Uterus (tissue), 4 donors: ENCODE data around the gene USP11. TPM values are rescaled to one million over a fixed set of nuclear protein-coding genes. Genes with fewer than 3 reads are reported as not detected.

Experiments
- DNase-seq, 2 donors: peaks; one replicate each; pipeline ENCODE4 v3.0.0-alpha.2; 2019 to 2020
- H3K27ac ChIP-seq, 2 donors: fragments of 200-600 bp; sonication (generic); 1 replicate in 1 of 2; 2 replicates in 1 of 2; pipeline ENCODE4 v1.5.1; 2016 to 2018
- H3K27me3 ChIP-seq, 2 donors: fragments of 200-600 bp; sonication (generic); one replicate each; pipeline ENCODE4 v1.5.1; 2018 to 2019; ENCODE audit warnings: control low read depth in 1 of 2
- H3K36me3 ChIP-seq, 2 donors: fragments of 200-600 bp; sonication (generic); one replicate each; pipeline ENCODE4 v1.5.1; 2019; ENCODE audit warnings: control low read depth in 1 of 2
- H3K4me1 ChIP-seq, 2 donors: fragments of 200-600 bp; sonication (generic); one replicate each; pipeline ENCODE4 v1.5.1; 2018 to 2019; ENCODE audit warnings: control low read depth in 1 of 2
- H3K4me3 ChIP-seq, 2 donors: fragments of 200-600 bp; sonication (generic); 1 replicate in 1 of 2; 2 replicates in 1 of 2; pipeline ENCODE4 v1.5.1; 2018 to 2019; ENCODE audit warnings: mild to moderate bottlenecking in 1 of 2
- H3K9me3 ChIP-seq, 2 donors: fragments of 200-600 bp; sonication (generic); one replicate each; pipeline ENCODE4 v1.5.1; 2019; ENCODE audit warnings: control low read depth in 1 of 2
- POLR2A ChIP-seq, 2 donors: fragments of 450-650 bp; IDR thresholded peaks; one replicate each; pipeline ENCODE4 v1.6.1; 2016; ENCODE audit warnings: antibody characterized with exemption in 2 of 2, mild to moderate bottlenecking in 1 of 2, moderate library complexity in 1 of 2
- intact Hi-C: fragments of 100-400 bp; cut with DNase I; formaldehyde crosslinking; loops from one replicate; pipeline ENCODE4 v1.15.1; 2023; ENCODE audit warnings: low total_unique reads
- total RNA-seq, 4 donors: library from RNA; depleted of rRNA in 3 of 4; stranded (reverse); fragments of >200 nt in 3 of 4; gene quantifications; one replicate each; pipeline versions ENCODE4 v1.1.0 to v1.2.4, GENCODE V29; 2014 to 2023
- TF ChIP-seq, protein P1 (sequence below), 4 experiments: fragments of 200-600 bp in 2 of 4; fragments of 450-650 bp in 2 of 4; sonication (generic) in 2 of 4; IDR thresholded peaks; one replicate each; pipeline ENCODE4 v1.5.1; 2016 to 2019; ENCODE audit warnings: antibody characterized with exemption in 4 of 4, mild to moderate bottlenecking in 2 of 4, moderate library complexity in 1 of 4
- donor health status: DM: yes; HTN: yes; CAD: no.

Gene USP11
- total RNA-seq, 4 donors from 2014 or later = 53.2 to 181 (median 135) TPM

DNA sequence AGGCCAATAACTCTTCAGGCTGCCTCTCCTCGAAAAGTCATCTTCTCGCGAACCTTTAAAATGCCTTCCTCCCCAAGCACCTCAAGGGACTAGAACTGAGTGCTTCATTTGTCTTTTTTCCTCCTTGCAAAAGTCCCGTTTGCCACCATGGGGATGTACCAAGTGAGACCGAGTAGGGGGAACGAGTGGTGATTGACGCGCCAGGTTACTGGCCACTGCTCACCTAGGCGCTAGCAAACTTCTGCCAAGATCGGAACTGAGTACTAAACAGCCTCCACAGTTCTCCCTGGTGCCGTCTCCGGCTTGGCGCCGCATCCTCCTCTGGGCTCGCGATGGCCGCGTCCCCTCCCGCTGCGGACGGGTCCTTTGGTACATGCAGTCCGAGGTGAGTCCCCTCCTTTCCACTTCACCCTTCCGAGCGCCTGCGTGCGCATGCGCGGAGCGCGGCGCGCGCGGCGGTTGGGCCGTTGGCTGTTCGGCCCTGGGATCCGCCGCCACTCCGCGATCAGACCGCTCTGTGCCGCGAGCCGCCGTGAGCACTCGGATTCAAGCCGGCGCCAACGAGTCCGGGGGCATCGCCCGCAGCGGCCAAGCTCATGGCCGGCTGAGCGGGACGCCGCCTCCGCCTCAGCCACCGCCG is 14.4 kb upstream of the USP11 start, which contains the start of gene CDK16:
Gene CDK16, plus strand, starts transcription at position 402 of the 640 bp plus-strand sequence. CDS start 4,877 bp downstream, outside the sequence.
- no peaks in the 10 kb centered on the region for H3K9me3 ChIP-seq
- TF ChIP-seq POLR2A (IDR thresholded peaks at IDR 0.05) = peak; percentile 79 to 94
- TF ChIP-seq, protein P1, sequence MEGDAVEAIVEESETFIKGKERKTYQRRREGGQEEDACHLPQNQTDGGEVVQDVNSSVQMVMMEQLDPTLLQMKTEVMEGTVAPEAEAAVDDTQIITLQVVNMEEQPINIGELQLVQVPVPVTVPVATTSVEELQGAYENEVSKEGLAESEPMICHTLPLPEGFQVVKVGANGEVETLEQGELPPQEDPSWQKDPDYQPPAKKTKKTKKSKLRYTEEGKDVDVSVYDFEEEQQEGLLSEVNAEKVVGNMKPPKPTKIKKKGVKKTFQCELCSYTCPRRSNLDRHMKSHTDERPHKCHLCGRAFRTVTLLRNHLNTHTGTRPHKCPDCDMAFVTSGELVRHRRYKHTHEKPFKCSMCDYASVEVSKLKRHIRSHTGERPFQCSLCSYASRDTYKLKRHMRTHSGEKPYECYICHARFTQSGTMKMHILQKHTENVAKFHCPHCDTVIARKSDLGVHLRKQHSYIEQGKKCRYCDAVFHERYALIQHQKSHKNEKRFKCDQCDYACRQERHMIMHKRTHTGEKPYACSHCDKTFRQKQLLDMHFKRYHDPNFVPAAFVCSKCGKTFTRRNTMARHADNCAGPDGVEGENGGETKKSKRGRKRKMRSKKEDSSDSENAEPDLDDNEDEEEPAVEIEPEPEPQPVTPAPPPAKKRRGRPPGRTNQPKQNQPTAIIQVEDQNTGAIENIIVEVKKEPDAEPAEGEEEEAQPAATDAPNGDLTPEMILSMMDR (IDR thresholded peaks at IDR 0.05) = no peak
- intact Hi-C loops = no loop called here
- DNase-seq = peak; percentile 82 to 85
- H3K27ac ChIP-seq = peak within 1 kb of the TSS; percentile 95
- H3K4me3 ChIP-seq = peak within 1 kb of the TSS; percentile 47 to 87
- H3K27me3 ChIP-seq = no peaks in the 10 kb centered on the region
- H3K4me1 ChIP-seq = peaks cover 0 to 11% of the 10 kb centered on the region in 2 donors
- no peaks in the 10 kb centered on the region for H3K36me3 ChIP-seq

DNA sequence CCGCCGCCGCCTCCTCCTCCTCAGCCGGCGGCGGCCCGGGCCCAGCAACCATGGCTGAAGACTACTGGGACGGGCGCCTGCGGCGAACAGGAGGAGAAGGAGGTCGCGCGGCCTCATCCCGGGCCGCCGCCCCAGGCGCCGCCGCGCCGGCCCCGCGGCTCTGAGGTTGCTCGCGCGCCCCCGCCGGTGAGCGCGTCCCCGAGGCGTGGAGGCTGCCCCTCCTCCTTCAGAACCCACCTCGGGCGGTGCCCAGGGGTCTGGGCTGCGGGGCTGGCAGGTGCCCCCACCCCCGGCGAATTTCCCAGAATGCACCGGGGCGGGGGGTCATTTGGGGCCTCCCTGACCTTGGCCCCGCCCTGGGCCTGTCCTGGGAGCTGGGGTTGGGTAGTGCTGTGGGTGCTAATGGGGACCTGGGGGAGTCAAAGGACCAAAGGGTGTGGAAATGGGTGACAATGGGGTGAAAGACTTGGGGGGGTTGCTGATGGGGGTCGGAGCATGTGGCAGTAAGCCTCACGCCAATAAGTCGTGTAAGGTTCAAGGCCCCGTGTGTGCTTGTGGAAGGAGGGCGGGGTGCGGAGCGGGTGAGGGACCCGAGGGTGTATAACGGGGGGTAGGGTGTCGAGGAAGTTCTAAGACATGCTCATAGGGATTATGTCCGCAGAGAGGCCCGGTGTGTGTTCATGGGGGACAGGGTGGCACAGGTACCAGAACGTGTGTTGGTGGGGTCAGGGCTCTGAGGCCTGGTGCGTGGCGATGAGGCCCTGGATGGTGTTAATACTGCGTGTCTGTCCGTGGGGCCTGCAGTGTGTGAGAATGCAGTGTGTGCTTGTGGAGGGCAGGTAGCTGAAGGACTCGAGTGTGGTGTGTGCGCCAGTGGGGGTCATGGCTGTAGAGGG is 13.6 kb upstream of the USP11 start:
- Histone ChIP-seq H3K4me3 (peak overlapping the region; percentile 47 to 87), H3K36me3 (no peaks in the 10 kb centered on the region), H3K27ac (peak overlapping the region; percentile 95), H3K9me3 (no peaks in the 10 kb centered on the region), H3K4me1 (peaks cover 0 to 11% of the 10 kb centered on the region in 2 donors), H3K27me3 (no peaks in the 10 kb centered on the region)
- peak; percentile 49 to 68 for DNase-seq
- no peak for TF ChIP-seq POLR2A (IDR thresholded peaks at IDR 0.05)
- TF ChIP-seq, protein P1 (IDR thresholded peaks at IDR 0.05) = no peak
- intact Hi-C loops = no loop called here

DNA sequence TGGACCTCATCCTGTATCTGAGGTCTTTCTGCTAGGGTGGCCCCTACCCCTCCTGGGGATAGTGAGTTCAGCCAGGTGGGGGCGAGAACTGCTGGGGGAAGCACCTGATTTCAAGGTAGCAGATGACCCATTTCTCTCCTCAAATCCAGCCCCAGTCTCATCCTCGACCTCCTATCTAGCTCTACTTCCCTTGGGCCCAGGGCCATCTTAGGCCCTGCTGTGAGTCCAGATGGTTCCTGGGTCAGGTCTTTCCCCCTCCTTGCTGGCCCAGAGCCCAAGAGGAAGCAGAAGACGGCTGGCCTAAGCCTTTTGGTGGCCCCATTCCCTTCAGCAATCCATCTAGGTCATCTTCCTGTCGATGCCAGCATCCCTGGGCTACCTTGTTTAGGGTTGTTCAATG is 11.1 kb upstream of the USP11 start:
- no peak overlapping the region for H3K4me3 ChIP-seq
- no peaks in the 10 kb centered on the region for H3K9me3 ChIP-seq
- no peaks in the 10 kb centered on the region for H3K36me3 ChIP-seq
- no peak for TF ChIP-seq POLR2A (IDR thresholded peaks at IDR 0.05)
- TF ChIP-seq, protein P1 (IDR thresholded peaks at IDR 0.05) = no peak
- H3K27me3 ChIP-seq = no peaks in the 10 kb centered on the region
- no peak for DNase-seq
- no peak overlapping the region for H3K27ac ChIP-seq
- intact Hi-C loops = no loop called here
- H3K4me1 ChIP-seq = peaks cover 0 to 11% of the 10 kb centered on the region in 2 donors

DNA sequence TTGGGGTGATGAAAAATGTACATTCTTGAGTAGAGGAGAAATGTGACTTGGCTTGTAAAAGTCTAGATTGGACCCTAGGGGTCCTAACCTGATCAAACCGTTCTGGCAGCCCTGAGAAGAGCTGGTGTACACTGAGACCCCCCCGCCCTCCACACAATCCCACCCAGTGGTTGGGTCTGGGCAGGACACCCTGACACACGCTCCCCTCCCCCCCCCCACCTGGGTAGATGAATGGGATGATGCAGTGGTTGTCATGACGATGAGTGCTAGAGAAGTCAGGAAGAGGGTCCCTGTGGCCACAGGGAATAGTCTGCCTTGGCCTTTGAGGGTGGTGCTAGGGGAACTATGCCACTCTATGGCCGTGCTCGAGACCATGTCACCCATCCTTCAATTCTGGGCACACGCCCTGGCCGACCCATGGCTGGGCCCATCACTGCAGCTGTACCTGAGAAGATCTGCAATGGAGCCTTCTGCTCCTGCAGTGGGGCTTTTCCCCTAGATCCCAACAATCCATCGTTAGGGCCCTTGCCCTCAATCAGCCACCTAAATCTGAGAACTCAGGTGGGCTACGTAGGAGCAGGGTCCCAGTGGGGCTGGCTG is 10.0 kb upstream of the USP11 start:
- intact Hi-C loops = no loop called here
- no peak for DNase-seq
- Histone ChIP-seq H3K27me3 (no peaks in the 10 kb centered on the region), H3K36me3 (no peaks in the 10 kb centered on the region), H3K4me3 (no peak overlapping the region), H3K27ac (no peak overlapping the region), H3K9me3 (no peaks in the 10 kb centered on the region), H3K4me1 (peaks cover 0 to 5% of the 10 kb centered on the region in 2 donors)
- TF ChIP-seq, protein P1 (IDR thresholded peaks at IDR 0.05) = no peak
